Measurements from ENCODE around the gene ABCA2. TPM values are rescaled to one million over a fixed set of nuclear protein-coding genes. Genes with fewer than 3 reads are reported as not detected.

The ABCA2 gene
- total RNA-seq, 1 experiment from 2014 or later = 114 TPM

GRCh38 chr9:137075275-137075775 lies 47.3 kb upstream of the ABCA2 start:
- CTCF ChIA-PET = no interaction called here
- BruUV-seq (replicated peaks) = no TSS peak
- Histone ChIP-seq H3K9me3 (ENCODE audit: control insufficient read depth in 1 of 2, insufficient read depth in 1 of 2, low read depth in 1 of 2, low read length in 2 of 2) (no peaks in the 10 kb centered on the region), H2AFZ (ENCODE audit: low read depth, low read length, poor library complexity, severe bottlenecking) (no peak overlapping the region), H3K4me2 (ENCODE audit: low read length) (no peak overlapping the region), H3K4me3 (replicated peaks in 1 of 2; ENCODE audit: low read depth in 1 of 2, low read length in 2 of 2) (no peak overlapping the region), H4K20me1 (ENCODE audit: insufficient read depth) (no peaks in the 10 kb centered on the region), H3K27me3 (ENCODE audit: insufficient read depth, low read length) (no peaks in the 10 kb centered on the region), H3K9ac (ENCODE audit: low read length) (no peak overlapping the region), H3K9me2 (ENCODE audit: insufficient read depth) (no peaks in the 10 kb centered on the region), H3K36me3 (ENCODE audit: control insufficient read depth in 1 of 2, insufficient read depth in 2 of 2, low read length in 2 of 2) (0 out of 4 replicates have a peak, but pooled peaks cover 0 to 8% of the 10 kb centered on the region in 2 experiments), H3K79me2 (ENCODE audit: insufficient read depth, low read length) (peaks cover 6% of the 10 kb centered on the region; the same call in 1 of the 2 replicates), H3K4me1 (ENCODE audit: control insufficient read depth in 1 of 2, insufficient read depth in 2 of 2, low read length in 2 of 2) (peaks cover 19 to 43% of the 10 kb centered on the region in 2 experiments), H3K27ac (ENCODE audit: low read depth, low read length) (no peak overlapping the region)
- intact Hi-C loops (cut with micrococcal nuclease) = no loop called here
- POLR2A ChIA-PET = no interaction called here
- DNase-seq (ENCODE audit: low read depth, low spot score) (no peak), ATAC-seq (no peak)
- RAD21 ChIA-PET (ENCODE audit: low non-redundant PET in 1 of 2, low total read pairs in 2 of 2, uncharacterized antibody in 2 of 2, unreplicated experiment in 2 of 2) = no interaction called here
- TF ChIP-seq ZBTB33 (IDR thresholded peaks at IDR 0.05; ENCODE audit: extremely low read depth, insufficient replicate concordance, low read length) (no peak), MAX (IDR thresholded peaks at IDR 0.05) (no peak), ZNF274 (IDR thresholded peaks at IDR 0.05; ENCODE audit: low read depth, low read length) (no peak), POLR2A (IDR thresholded peaks at IDR 0.05; ENCODE audit: borderline replicate concordance, extremely low read depth, insufficient read depth, insufficient read length) (no peak), SP1 (IDR thresholded peaks at IDR 0.05; ENCODE audit: low read depth) (no peak), CBX3 (IDR thresholded peaks at IDR 0.05; ENCODE audit: low read depth) (no peak), EGR1 (IDR thresholded peaks at IDR 0.05; ENCODE audit: low read depth) (no peak), CTCF (IDR thresholded peaks at IDR 0.05 in 2 of 3, conservative IDR thresholded peaks at IDR 0.05 in 1 of 3; ENCODE audit: borderline replicate concordance in 1 of 3, insufficient read depth in 1 of 3, low read depth in 2 of 3, low read length in 2 of 3) (no peak), FOSL1 (IDR thresholded peaks at IDR 0.05; ENCODE audit: low read depth) (no peak), POLR2AphosphoS5 (IDR thresholded peaks at IDR 0.05; ENCODE audit: low read depth, low read length) (no peak), SRF (IDR thresholded peaks at IDR 0.05; ENCODE audit: low read depth) (no peak), TCF7L2 (IDR thresholded peaks at IDR 0.05; ENCODE audit: borderline replicate concordance, extremely low read depth, insufficient read depth, insufficient read length) (no peak)

Data from HCT116 (cell line).